GM23338 (cell line): Measurements from ENCODE around the gene ERI3. TPM values are rescaled to one million over a fixed set of nuclear protein-coding genes. Genes with fewer than 3 reads are reported as not detected.

Experiments
- ATAC-seq: fragments of 200-7000 bp; cut with Tn5 transposase; 3 replicates; pipeline ENCODE4 v1.9.1; 2020
- DNase-seq: peaks from one replicate; pipeline ENCODE4 v3.0.0-alpha.2; 2015; ENCODE audit warnings: low spot score
- H2AFZ ChIP-seq: fragments of 200-600 bp; sonication (generic); 2 replicates; pipeline ENCODE4 v1.8.0; 2016; ENCODE audit warnings: antibody characterized with exemption, mild to moderate bottlenecking, moderate library complexity
- H3F3A ChIP-seq: fragments of 200-600 bp; sonication (generic); replicated peaks from 2 replicates; pipeline ENCODE4 v1.8.0; 2017; ENCODE audit warnings: antibody characterized with exemption, mixed run types, low read depth
- H3K27ac ChIP-seq: fragments of 200-600 bp; sonication (generic); 2 replicates; pipeline ENCODE4 v1.6.1; 2016; ENCODE audit warnings: low read depth
- H3K27me3 ChIP-seq: fragments of 200-600 bp; sonication (generic); 2 replicates; pipeline ENCODE4 v1.8.0; 2016; ENCODE audit warnings: mild to moderate bottlenecking, mixed run types, moderate library complexity; ENCODE audit not compliant: insufficient read depth
- H3K36me3 ChIP-seq: fragments of 200-600 bp; sonication (generic); 2 replicates; pipeline ENCODE4 v1.8.0; 2016; ENCODE audit warnings: mild to moderate bottlenecking; ENCODE audit not compliant: insufficient read depth
- H3K4me1 ChIP-seq: fragments of 200-600 bp; sonication (generic); 2 replicates; pipeline ENCODE4 v1.8.0; 2016; ENCODE audit warnings: mild to moderate bottlenecking, moderate library complexity; ENCODE audit not compliant: insufficient read depth
- H3K4me2 ChIP-seq: fragments of 200-600 bp; sonication (generic); 2 replicates; pipeline ENCODE4 v1.7.1; 2017; ENCODE audit warnings: mixed run types
- H3K4me3 ChIP-seq: fragments of 200-600 bp; sonication (generic); 2 replicates; pipeline ENCODE4 v1.6.1; 2016; ENCODE audit warnings: mixed run types
- H3K79me2 ChIP-seq: fragments of 200-600 bp; sonication (generic); replicated peaks from 2 replicates; pipeline ENCODE4 v1.8.0; 2017; ENCODE audit warnings: mild to moderate bottlenecking; ENCODE audit not compliant: insufficient read depth
- H3K9me2 ChIP-seq: fragments of 200-600 bp; sonication (generic); 2 replicates; pipeline ENCODE4 v1.8.0; 2017; ENCODE audit not compliant: insufficient read depth
- H4K20me1 ChIP-seq: fragments of 200-600 bp; sonication (generic); replicated peaks from 2 replicates; pipeline ENCODE4 v1.8.0; 2017; ENCODE audit warnings: mild to moderate bottlenecking; ENCODE audit not compliant: insufficient read depth
- H3K27ac Mint-ChIP-seq: 2 replicates; pipeline ENCODE4 v1.8.0; 2020; ENCODE audit warnings: inconsistent platforms, mild to moderate bottlenecking, moderate library complexity, mixed read lengths
- H3K27me3 Mint-ChIP-seq: 3 replicates; pipeline ENCODE4 v1.8.0; 2022; ENCODE audit warnings: low read depth, mild to moderate bottlenecking, moderate library complexity, mixed read lengths, inconsistent platforms; ENCODE audit not compliant: insufficient read depth, poor library complexity
- H3K36me3 Mint-ChIP-seq: 3 replicates; pipeline ENCODE4 v1.8.0; 2021; ENCODE audit warnings: low read depth, mild to moderate bottlenecking, inconsistent platforms, moderate library complexity, mixed read lengths
- H3K4me1 Mint-ChIP-seq: 3 replicates; pipeline ENCODE4 v1.8.0; 2020; ENCODE audit warnings: mild to moderate bottlenecking, inconsistent platforms, mixed read lengths
- H3K4me3 Mint-ChIP-seq: 3 replicates; pipeline ENCODE4 v1.8.0; 2021; ENCODE audit warnings: moderate library complexity, mild to moderate bottlenecking, inconsistent platforms, mixed read lengths
- H3K9me3 Mint-ChIP-seq: 3 replicates; pipeline ENCODE4 v1.8.0; 2020; ENCODE audit warnings: moderate library complexity, mild to moderate bottlenecking, inconsistent platforms, mixed read lengths
- CTCF ChIP-seq, 2 experiments: fragments of 200-600 bp in 1 of 2; sonication (generic) in 1 of 2; conservative IDR thresholded peaks; 2 replicates each; pipeline versions ENCODE4 v1.5.1 to v1.6.1; 2016 to 2017; ENCODE audit warnings: antibody characterized with exemption in 2 of 2, low read depth in 2 of 2, mild to moderate bottlenecking in 2 of 2, moderate library complexity in 1 of 2
- ETS1 ChIP-seq: IDR thresholded peaks from 2 replicates; pipeline ENCODE4 v1.6.1; 2016; ENCODE audit warnings: antibody characterized with exemption
- EZH2phosphoT487 ChIP-seq: fragments of 200-600 bp; sonication (generic); IDR thresholded peaks from one replicate; pipeline ENCODE4 v1.8.1; 2018; ENCODE audit warnings: antibody characterized with exemption; ENCODE audit not compliant: unreplicated experiment
- POLR2AphosphoS5 ChIP-seq: IDR thresholded peaks from 2 replicates; pipeline ENCODE4 v1.6.1; 2016; ENCODE audit warnings: antibody characterized with exemption, low read depth
- STAT1 ChIP-seq: IDR thresholded peaks from one replicate; pipeline ENCODE4 v1.6.1; 2016; ENCODE audit warnings: antibody characterized with exemption; ENCODE audit not compliant: unreplicated experiment
- ZNF114 ChIP-seq: fragments of 250-450 bp; sonication (Bioruptor Pico); IDR thresholded peaks from 2 replicates; pipeline ENCODE4 v1.5.0; 2020; ENCODE audit warnings: mild to moderate bottlenecking, moderate library complexity
- ZNF331 ChIP-seq: fragments of 250-450 bp; sonication (Bioruptor Pico); IDR thresholded peaks from 2 replicates; pipeline ENCODE4 v1.5.0; 2020; ENCODE audit warnings: low read depth, mild to moderate bottlenecking, moderate library complexity
- ZNF462 ChIP-seq: fragments of 250-450 bp; sonication (Bioruptor Pico); IDR thresholded peaks from 2 replicates; pipeline ENCODE4 v1.5.0; 2020; ENCODE audit warnings: mild to moderate bottlenecking, moderate library complexity
- polyA plus RNA-seq: library from polyadenylated mRNA; unstranded; fragments of >200 nt; fragmentation: Nextera tagmentation; extraction: Ambion mirVana; gene quantifications from 2 replicates; pipeline ENCODE4 v1.2.1, GENCODE V29; 2016
- total RNA-seq: library from RNA; depleted of rRNA; stranded (reverse); fragments of >200 nt; shearing (Covaris generic); gene quantifications from 2 replicates; pipeline ENCODE4 v1.2.3, GENCODE V29; 2014

ERI3 gene
- total and polyA plus RNA-seq, 2 experiments from 2014 or later, result 63.0 to 70.1 TPM

- Mint-ChIP-seq H3K4me1 (peaks cover 21% of the 10 kb centered on the region), H3K27ac (no peak overlapping the region), H3K4me3 (no peak overlapping the region), H3K9me3 (no peaks in the 10 kb centered on the region), H3K36me3 (peaks cover 53% of the 10 kb centered on the region), H3K27me3 (no peaks in the 10 kb centered on the region)
- Histone ChIP-seq H2AFZ (no peak overlapping the region), H3K27ac (no peak overlapping the region), H3K4me3 (no peak overlapping the region), H3K27me3 (no peaks in the 10 kb centered on the region), H4K20me1 (peaks cover 25% of the 10 kb centered on the region; the same call in 1 of the 2 replicates), H3K4me2 (no peak overlapping the region), H3K36me3 (peaks cover 9% of the 10 kb centered on the region), H3F3A (no peaks in the 10 kb centered on the region), H3K4me1 (peaks cover 7% of the 10 kb centered on the region; the same call in 1 of the 2 replicates), H3K79me2 (no peaks in the 10 kb centered on the region), H3K9me2 (no peaks in the 10 kb centered on the region)
- ATAC-seq (no peak), DNase-seq (no peak)
- TF ChIP-seq ZNF462 (no peak), EZH2phosphoT487 (no peak), CTCF (conservative IDR thresholded peaks at IDR 0.05; ENCODE audit: low read depth in 2 of 2) (no peak), ETS1 (no peak), POLR2AphosphoS5 (no peak), STAT1 (no peak), ZNF114 (CRISPR knock-in tag) (no peak), ZNF331 (CRISPR knock-in tag) (no peak)
Measured at GRCh38 chr1:44313265-44313918, 41.7 kb downstream of the ERI3 start.
